Right lobe of liver (tissue), 4 donors: Measurements from ENCODE around the gene MAPT.

Experiments used
- CTCF ChIP-seq, 4 donors: fragments of 200-600 bp in 3 of 4; fragments of 450-650 bp in 1 of 4; IDR thresholded peaks; one replicate each; pipeline versions ENCODE4 v1.5.1 to v1.8.0; 2016 to 2022; ENCODE audit warnings: antibody characterized with exemption in 4 of 4, mild to moderate bottlenecking in 2 of 4
- POLR2A ChIP-seq: fragments of 450-650 bp; IDR thresholded peaks from one replicate; pipeline ENCODE4 v1.6.1; 2017; ENCODE audit warnings: antibody characterized with exemption, mild to moderate bottlenecking
- donor health status: DM: no; HTN: no; CAD: no.
- donor health status: DM: no; HTN: no; CAD: no.
- donor health status: DM: no; HTN: yes; CAD: no.

DNA sequence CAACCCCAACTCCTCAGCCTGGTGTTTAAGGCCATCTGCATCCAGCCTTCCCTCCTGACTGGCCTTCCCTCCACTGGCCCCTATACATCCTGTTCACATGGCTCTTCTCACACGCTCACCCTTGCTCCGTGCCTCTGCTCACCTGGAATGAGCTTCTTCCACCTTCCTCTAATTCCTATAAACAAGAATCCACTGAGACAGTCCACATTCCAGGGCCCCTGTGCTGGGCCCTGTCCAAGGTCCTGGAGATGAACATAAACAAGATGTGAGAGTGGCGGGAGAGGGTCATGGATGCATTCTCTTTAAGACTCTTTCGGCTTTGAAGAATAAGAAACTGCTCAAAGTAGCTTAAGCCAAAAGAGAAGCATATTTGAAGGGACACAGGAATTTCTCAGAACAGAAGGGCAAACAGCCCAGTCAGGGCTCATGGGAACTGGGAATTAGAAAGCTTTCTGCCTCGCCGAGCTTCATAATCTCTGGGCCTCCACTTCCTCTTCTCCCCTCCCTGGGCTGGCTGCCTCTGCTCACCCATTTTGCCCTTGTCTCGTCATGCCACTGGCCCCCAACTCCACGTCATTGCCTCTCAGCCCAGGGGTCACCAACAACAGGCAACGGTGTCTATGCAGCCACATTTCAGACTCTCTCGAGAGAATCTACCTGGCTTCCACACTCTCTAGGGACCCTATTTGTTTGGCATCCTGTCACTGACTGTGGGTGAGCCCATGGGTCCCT lies 36.2 kb upstream of the MAPT start:
- no peak for TF ChIP-seq POLR2A
- no peak for TF ChIP-seq CTCF (IDR thresholded peaks at IDR 0.05)
